ENCODE results near the gene NDUFA7.
"Not testable (repeated sequence)": the region's sequence is repeated elsewhere in the genome, so short reads cannot be mapped to it uniquely, and the experiment has no call there.

- TF ChIP-seq POLR2A, POLR2AphosphoS5 (IDR thresholded peaks at IDR 0.05; ENCODE audit: low read depth, low read length): not testable (repeated sequence)
These were observed 28.6 kb upstream of the NDUFA7 start for GRCh38 chr19:8349629-8350372.
